MCF 10A (cell line): Measurements from ENCODE around the gene KRT79. TPM values are rescaled to one million over a fixed set of nuclear protein-coding genes. Genes with fewer than 3 reads are reported as not detected.

Source experiments
- BruUV-seq: library from RNA; stranded (reverse); fragments of 400-500 nt; replicated peaks from 2 replicates; lab custom pipeline; 2021; lab: Mats Ljungman, UMichigan
- CTCF ChIA-PET: fragments of 300-600 bp; sonication (Branson Sonifier 250); formaldehyde crosslinking; extraction: SDS; loops from one replicate; lab custom pipeline; 2021; ENCODE audit warnings: antibody characterized with exemption, inconsistent platforms; lab: Yijun Ruan, JAX
- POLR2A ChIA-PET: fragments of 300-600, 350-650 bp; sonication (Branson Sonifier 250); formaldehyde crosslinking; extraction: SDS; loops from one replicate; lab custom pipeline; 2020; ENCODE audit warnings: antibody characterized with exemption, inconsistent platforms; lab: Yijun Ruan, JAX
- DNase-seq: peaks from one replicate; pipeline ENCODE4 v3.0.0-alpha.2; 2018; ENCODE audit not compliant: unreplicated experiment
- H3K27ac Mint-ChIP-seq: one replicate; pipeline ENCODE4 v1.8.0; 2022; ENCODE audit warnings: mild to moderate bottlenecking, low read depth, mixed read lengths; ENCODE audit not compliant: unreplicated experiment
- H3K27me3 Mint-ChIP-seq: one replicate; pipeline ENCODE4 v1.8.0; 2022; ENCODE audit warnings: mixed read lengths; ENCODE audit not compliant: insufficient read depth, unreplicated experiment
- H3K36me3 Mint-ChIP-seq: one replicate; pipeline ENCODE4 v1.8.0; 2022; ENCODE audit warnings: mild to moderate bottlenecking, moderate library complexity, mixed read lengths; ENCODE audit not compliant: insufficient read depth, unreplicated experiment
- H3K4me1 Mint-ChIP-seq: one replicate; pipeline ENCODE4 v1.8.0; 2022; ENCODE audit warnings: mixed read lengths; ENCODE audit not compliant: insufficient read depth, unreplicated experiment
- H3K4me3 Mint-ChIP-seq: one replicate; pipeline ENCODE4 v1.8.0; 2022; ENCODE audit warnings: mild to moderate bottlenecking, moderate library complexity, mixed read lengths; ENCODE audit not compliant: unreplicated experiment
- H3K9me3 Mint-ChIP-seq: one replicate; pipeline ENCODE4 v1.8.0; 2022; ENCODE audit warnings: mixed read lengths; ENCODE audit not compliant: unreplicated experiment
- CTCF ChIP-seq: fragments of 200-600 bp; IDR thresholded peaks from one replicate; pipeline ENCODE4 v1.8.0; 2022; ENCODE audit warnings: antibody characterized with exemption, mild to moderate bottlenecking; ENCODE audit not compliant: unreplicated experiment
- intact Hi-C: fragments of 100-400 bp; cut with micrococcal nuclease; formaldehyde crosslinking; loops from 2 replicates; pipeline ENCODE4 v1.14.1; 2022
- total RNA-seq: library from RNA; stranded (reverse); gene quantifications from 2 replicates; pipeline ENCODE4 v1.2.3, GENCODE V29; 2022

KRT79 gene
- total RNA-seq, 1 experiment from 2014 or later, result not detected

- Mint-ChIP-seq H3K4me1 (peaks cover 6% of the 10 kb centered on the region), H3K4me3 (no peak overlapping the region), H3K27me3 (peaks cover 6% of the 10 kb centered on the region), H3K9me3 (peaks cover 4% of the 10 kb centered on the region), H3K36me3 (no peaks in the 10 kb centered on the region), H3K27ac (no peak overlapping the region)
- no peak for DNase-seq
- BruUV-seq, result no TSS peak
- no peak for TF ChIP-seq CTCF
- POLR2A ChIA-PET, result no interaction called here
- intact Hi-C loops, result no loop called here
- CTCF ChIA-PET, result interaction anchor here (0.6 to 1.1 kb wide), 3 partner anchors 18 to 456 kb away, joined by 3 read pairs; no protein-coding TSS in a partner anchor
Measured at GRCh38 chr12:52790427-52791270, 43.5 kb downstream of the KRT79 start.

DNA sequence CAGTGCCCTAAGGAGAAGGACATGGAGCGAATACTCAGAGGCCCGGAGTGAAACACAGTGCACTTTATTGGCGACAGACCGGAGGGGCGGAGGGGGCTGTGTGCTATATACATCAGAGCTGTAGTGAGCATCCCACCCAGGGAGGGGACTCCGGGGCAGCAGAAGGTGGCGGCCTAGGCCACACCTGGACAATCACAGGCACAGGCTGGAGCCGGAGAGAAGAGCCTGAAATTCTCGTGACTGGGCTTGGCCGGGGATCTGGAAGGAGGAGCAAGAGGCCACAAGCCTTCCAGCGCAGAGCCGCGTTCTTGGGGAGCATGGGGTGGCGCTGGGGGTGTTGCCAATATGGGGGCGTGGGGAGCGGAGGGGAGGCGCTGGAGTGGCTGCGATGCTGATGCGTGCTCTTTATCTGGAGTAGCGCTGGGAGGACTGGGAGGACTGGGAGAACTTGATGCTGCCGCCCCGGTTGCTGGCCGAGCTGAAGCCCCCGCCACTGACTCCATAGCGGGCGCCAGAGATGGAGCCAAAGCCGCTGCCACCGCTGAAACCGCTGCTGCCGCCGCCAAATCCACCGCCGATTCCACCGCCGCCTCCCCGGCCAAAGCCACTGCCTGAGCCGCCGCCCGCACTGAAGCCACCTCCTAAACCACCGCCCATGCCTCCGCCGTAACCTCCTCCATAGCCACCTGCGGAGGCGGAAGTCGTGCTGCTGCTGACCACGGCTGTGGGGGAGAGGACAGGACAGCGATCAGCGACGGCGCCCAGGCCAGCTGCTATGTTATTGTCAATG is 44.3 kb downstream of the KRT79 start:
- H3K36me3 Mint-ChIP-seq, result no peaks in the 10 kb centered on the region
- no peak overlapping the region for H3K4me3 Mint-ChIP-seq
- BruUV-seq, result no TSS peak
- TF ChIP-seq CTCF, result no peak
- H3K9me3 Mint-ChIP-seq, result peaks cover 7% of the 10 kb centered on the region
- DNase-seq, result no peak
- intact Hi-C loops, result no loop called here
- H3K4me1 Mint-ChIP-seq, result peaks cover 6% of the 10 kb centered on the region
- ChIA-PET POLR2A (no interaction called here), CTCF (interaction anchor here (0.7 kb wide), 1 partner anchor 455 kb away, joined by 3 read pairs; no protein-coding TSS in a partner anchor)
- no peak overlapping the region for H3K27ac Mint-ChIP-seq
- peaks cover 14% of the 10 kb centered on the region for H3K27me3 Mint-ChIP-seq

GRCh38 chr12:52788876-52789636 is 45.1 kb downstream of the KRT79 start:
- peaks cover 7% of the 10 kb centered on the region for H3K9me3 Mint-ChIP-seq
- H3K4me3 Mint-ChIP-seq, result no peak overlapping the region
- CTCF ChIA-PET, result no interaction called here
- H3K4me1 Mint-ChIP-seq, result no peaks in the 10 kb centered on the region
- intact Hi-C loops, result no loop called here
- BruUV-seq, result no TSS peak
- DNase-seq, result no peak
- H3K27ac Mint-ChIP-seq, result no peak overlapping the region
- H3K27me3 Mint-ChIP-seq, result peaks cover 22% of the 10 kb centered on the region
- no peaks in the 10 kb centered on the region for H3K36me3 Mint-ChIP-seq
- POLR2A ChIA-PET, result interaction anchor here (0.6 to 1.9 kb wide), 2 partner anchors 10 to 161 kb away, joined by 3 to 4 read pairs; no protein-coding TSS in a partner anchor
- TF ChIP-seq CTCF, result no peak
